Caco-2 (cell line): Measurements from ENCODE around the gene NKAIN2. TPM values are rescaled to one million over a fixed set of nuclear protein-coding genes. Genes with fewer than 3 reads are reported as not detected.

ENCODE experiments used
- BruUV-seq: library from RNA; stranded (reverse); fragments of 400-500 nt; replicated peaks from 2 replicates; lab custom pipeline; 2021; lab: Mats Ljungman, UMichigan
- CTCF ChIA-PET: fragments of 300-600 bp; sonication (Branson Sonifier 250); formaldehyde crosslinking; loops from one replicate; lab custom pipeline; 2022; ENCODE audit warnings: antibody characterized with exemption; lab: Charles Lee
- POLR2A ChIA-PET: fragments of 300-600 bp; sonication (Branson Sonifier 250); formaldehyde crosslinking; loops from one replicate; lab custom pipeline; 2022; ENCODE audit warnings: antibody characterized with exemption; lab: Charles Lee
- DNase-seq, 2 experiments: peaks; one replicate each; pipeline versions ENCODE4 v3.0.0 to v3.0.0-alpha.2; 2020 to 2022
- H3K27me3 ChIP-seq: replicated peaks from 2 replicates; pipeline ENCODE4 v1.6.0; 2011; ENCODE audit warnings: low read length; ENCODE audit not compliant: control insufficient read depth, insufficient read depth
- H3K36me3 ChIP-seq: 2 replicates; pipeline ENCODE4 v1.5.1; 2011; ENCODE audit warnings: low read length; ENCODE audit not compliant: control insufficient read depth, insufficient read depth
- H3K4me1 ChIP-seq: fragments of 250-450 bp; sonication (Bioruptor Pico); 2 replicates; pipeline ENCODE4 v1.5.1; 2020; ENCODE audit warnings: mild to moderate bottlenecking
- H3K4me3 ChIP-seq: 2 replicates; pipeline ENCODE4 v1.5.1; 2011; ENCODE audit warnings: low read depth, mild to moderate bottlenecking, control low read depth, low read length
- H3K9me3 ChIP-seq: fragments of 250-450 bp; sonication (Bioruptor Pico); 2 replicates; pipeline ENCODE4 v1.5.1; 2020; ENCODE audit warnings: mild to moderate bottlenecking, moderate library complexity
- H3K27ac Mint-ChIP-seq: one replicate; pipeline ENCODE4 v1.8.0; 2022; ENCODE audit warnings: mixed read lengths; ENCODE audit not compliant: unreplicated experiment
- H3K27me3 Mint-ChIP-seq: one replicate; pipeline ENCODE4 v1.8.0; 2022; ENCODE audit warnings: mixed read lengths; ENCODE audit not compliant: insufficient read depth, unreplicated experiment
- H3K36me3 Mint-ChIP-seq: one replicate; pipeline ENCODE4 v1.8.0; 2022; ENCODE audit warnings: mild to moderate bottlenecking, mixed read lengths; ENCODE audit not compliant: insufficient read depth, unreplicated experiment
- H3K4me1 Mint-ChIP-seq: one replicate; pipeline ENCODE4 v1.8.0; 2022; ENCODE audit warnings: low read depth, mixed read lengths; ENCODE audit not compliant: unreplicated experiment
- H3K4me3 Mint-ChIP-seq: one replicate; pipeline ENCODE4 v1.8.0; 2022; ENCODE audit warnings: mild to moderate bottlenecking, moderate library complexity, mixed read lengths; ENCODE audit not compliant: unreplicated experiment
- H3K9me3 Mint-ChIP-seq: one replicate; pipeline ENCODE4 v1.8.0; 2022; ENCODE audit warnings: mixed read lengths; ENCODE audit not compliant: unreplicated experiment
- intact Hi-C: fragments of 100-400 bp; cut with micrococcal nuclease; formaldehyde crosslinking; loops from one replicate; pipeline ENCODE4 v1.10.0; 2022; ENCODE audit not compliant: unreplicated experiment
- total RNA-seq: library from RNA; stranded (reverse); gene quantifications from 2 replicates; pipeline ENCODE4 v1.2.3, GENCODE V29; 2022
- TF ChIP-seq, protein P1 (sequence below), 2 experiments: fragments of 200-600 bp in 1 of 2; IDR thresholded peaks; 1 replicate in 1 of 2; 2 replicates in 1 of 2; pipeline versions ENCODE4 v1.5.1 to v1.8.0; 2011 to 2022; ENCODE audit warnings: antibody characterized with exemption in 1 of 2, control low read depth in 1 of 2, inconsistent platforms in 1 of 2, low read depth in 1 of 2, low read length in 1 of 2, mild to moderate bottlenecking in 1 of 2, moderate library complexity in 1 of 2; ENCODE audit not compliant: insufficient read depth in 1 of 2, severe bottlenecking in 1 of 2, unreplicated experiment in 1 of 2

Gene NKAIN2
- total RNA-seq, 1 experiment from 2014 or later: not detected

DNA sequence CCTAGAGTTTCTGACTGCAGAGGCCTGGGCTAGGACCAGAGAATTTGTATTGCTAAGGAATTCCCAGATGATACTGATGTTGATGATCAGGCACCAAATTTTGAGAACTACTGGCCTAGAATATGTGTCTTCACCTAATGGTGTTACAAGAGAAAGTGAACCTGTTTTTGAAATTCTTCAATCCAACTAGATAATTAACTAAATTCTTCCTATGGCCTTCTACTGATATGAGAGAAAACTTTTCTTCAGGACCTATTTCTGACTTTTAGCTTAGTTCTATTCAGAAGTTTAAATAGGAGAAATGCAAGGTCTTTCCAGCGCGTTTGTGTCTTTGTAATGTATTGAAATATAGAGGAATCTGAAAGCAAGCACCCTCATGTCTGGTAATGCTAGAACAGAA is 7.3 kb downstream of the NKAIN2 start:
- H3K4me3 Mint-ChIP-seq: no peak overlapping the region
- no peaks in the 10 kb centered on the region for H3K36me3 Mint-ChIP-seq
- H3K36me3 ChIP-seq: no peaks in the 10 kb centered on the region
- H3K27me3 ChIP-seq: no peaks in the 10 kb centered on the region; the same call in 1 of the 2 replicates
- no peak overlapping the region for H3K27ac Mint-ChIP-seq
- ChIA-PET CTCF (no interaction called here), POLR2A (no interaction called here)
- H3K4me1 Mint-ChIP-seq: no peaks in the 10 kb centered on the region
- DNase-seq: no peak
- H3K9me3 ChIP-seq: no peaks in the 10 kb centered on the region
- intact Hi-C loops: no loop called here
- H3K9me3 Mint-ChIP-seq: no peaks in the 10 kb centered on the region
- TF ChIP-seq, protein P1, sequence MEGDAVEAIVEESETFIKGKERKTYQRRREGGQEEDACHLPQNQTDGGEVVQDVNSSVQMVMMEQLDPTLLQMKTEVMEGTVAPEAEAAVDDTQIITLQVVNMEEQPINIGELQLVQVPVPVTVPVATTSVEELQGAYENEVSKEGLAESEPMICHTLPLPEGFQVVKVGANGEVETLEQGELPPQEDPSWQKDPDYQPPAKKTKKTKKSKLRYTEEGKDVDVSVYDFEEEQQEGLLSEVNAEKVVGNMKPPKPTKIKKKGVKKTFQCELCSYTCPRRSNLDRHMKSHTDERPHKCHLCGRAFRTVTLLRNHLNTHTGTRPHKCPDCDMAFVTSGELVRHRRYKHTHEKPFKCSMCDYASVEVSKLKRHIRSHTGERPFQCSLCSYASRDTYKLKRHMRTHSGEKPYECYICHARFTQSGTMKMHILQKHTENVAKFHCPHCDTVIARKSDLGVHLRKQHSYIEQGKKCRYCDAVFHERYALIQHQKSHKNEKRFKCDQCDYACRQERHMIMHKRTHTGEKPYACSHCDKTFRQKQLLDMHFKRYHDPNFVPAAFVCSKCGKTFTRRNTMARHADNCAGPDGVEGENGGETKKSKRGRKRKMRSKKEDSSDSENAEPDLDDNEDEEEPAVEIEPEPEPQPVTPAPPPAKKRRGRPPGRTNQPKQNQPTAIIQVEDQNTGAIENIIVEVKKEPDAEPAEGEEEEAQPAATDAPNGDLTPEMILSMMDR (IDR thresholded peaks at IDR 0.05; ENCODE audit: insufficient read depth in 1 of 2, low read depth in 1 of 2, low read length in 1 of 2, severe bottlenecking in 1 of 2, unreplicated experiment in 1 of 2): no peak
- peaks cover 2% of the 10 kb centered on the region for H3K27me3 Mint-ChIP-seq
- H3K4me3 ChIP-seq: no peak overlapping the region
- no peaks in the 10 kb centered on the region for H3K4me1 ChIP-seq
- no TSS peak for BruUV-seq

DNA sequence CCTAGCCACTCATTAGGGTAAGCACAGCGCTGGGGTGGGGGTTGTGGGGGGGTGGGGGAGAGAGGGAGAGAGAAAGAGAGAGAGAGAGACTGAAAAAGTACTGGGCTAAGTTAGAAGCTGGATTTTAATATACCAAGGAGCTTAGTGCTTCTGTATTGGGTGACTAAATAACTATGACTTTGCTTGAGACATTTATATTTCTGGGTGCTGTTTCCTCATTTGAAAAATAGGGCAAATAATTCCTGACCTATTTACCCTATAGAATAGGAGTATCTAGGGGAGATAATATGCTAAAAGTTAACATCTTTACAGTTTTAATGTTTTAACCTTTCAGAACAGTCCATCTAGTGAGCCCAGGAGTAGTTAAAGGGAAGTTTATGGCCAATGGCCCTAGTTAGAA is 7.7 kb downstream of the NKAIN2 start:
- Histone ChIP-seq H3K4me1 (no peaks in the 10 kb centered on the region), H3K36me3 (no peaks in the 10 kb centered on the region), H3K4me3 (no peak overlapping the region), H3K27me3 (no peaks in the 10 kb centered on the region; the same call in 1 of the 2 replicates), H3K9me3 (no peaks in the 10 kb centered on the region)
- Mint-ChIP-seq H3K4me3 (no peak overlapping the region), H3K27me3 (peaks cover 4% of the 10 kb centered on the region), H3K36me3 (no peaks in the 10 kb centered on the region), H3K4me1 (no peaks in the 10 kb centered on the region), H3K27ac (no peak overlapping the region), H3K9me3 (no peaks in the 10 kb centered on the region)
- POLR2A ChIA-PET: no interaction called here
- no TSS peak for BruUV-seq
- no peak for DNase-seq
- CTCF ChIA-PET: no interaction called here
- intact Hi-C loops: no loop called here
- TF ChIP-seq, protein P1 (IDR thresholded peaks at IDR 0.05; ENCODE audit: insufficient read depth in 1 of 2, low read depth in 1 of 2, low read length in 1 of 2, severe bottlenecking in 1 of 2, unreplicated experiment in 1 of 2): no peak

DNA sequence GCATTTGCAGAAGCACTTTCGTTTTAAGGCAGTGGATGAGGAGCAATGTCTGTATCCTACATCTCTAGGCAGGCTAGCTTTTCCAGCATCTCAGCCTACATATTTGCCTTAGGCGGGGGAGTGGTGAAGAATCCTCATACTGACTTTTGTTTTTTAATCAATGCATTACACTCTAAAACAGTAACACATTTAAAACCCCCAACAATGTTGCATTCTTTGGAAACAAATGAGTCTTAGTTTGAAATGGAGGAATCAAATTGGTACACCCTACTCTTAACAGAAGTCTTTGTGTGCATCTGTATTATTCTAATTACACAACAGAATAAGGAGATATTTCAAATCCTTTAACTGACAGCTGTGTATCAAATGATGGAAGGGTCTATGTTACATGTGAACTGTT is 9.0 kb downstream of the NKAIN2 start:
- no TSS peak for BruUV-seq
- peaks cover 11% of the 10 kb centered on the region for H3K27me3 Mint-ChIP-seq
- TF ChIP-seq, protein P1 (IDR thresholded peaks at IDR 0.05; ENCODE audit: insufficient read depth in 1 of 2, low read depth in 1 of 2, low read length in 1 of 2, severe bottlenecking in 1 of 2, unreplicated experiment in 1 of 2): no peak
- POLR2A ChIA-PET: no interaction called here
- no peaks in the 10 kb centered on the region for H3K36me3 Mint-ChIP-seq
- DNase-seq: no peak
- H3K4me1 ChIP-seq: no peaks in the 10 kb centered on the region
- H3K4me3 ChIP-seq: no peak overlapping the region
- no peaks in the 10 kb centered on the region for H3K9me3 Mint-ChIP-seq
- intact Hi-C loops: no loop called here
- CTCF ChIA-PET: no interaction called here
- H3K36me3 ChIP-seq: no peaks in the 10 kb centered on the region
- H3K4me3 Mint-ChIP-seq: no peak overlapping the region
- H3K9me3 ChIP-seq: no peaks in the 10 kb centered on the region
- H3K4me1 Mint-ChIP-seq: no peaks in the 10 kb centered on the region
- H3K27ac Mint-ChIP-seq: no peak overlapping the region
- no peaks in the 10 kb centered on the region; the same call in 1 of the 2 replicates for H3K27me3 ChIP-seq
